ENCODE data around the gene TNKS2.
A peak's percentile ranks its signal among the peaks of the same experiment; 100 is the strongest.

Gene TNKS2

GRCh38 chr10:91901784-91902677, 103.8 kb downstream of the TNKS2 start:
- DNase-seq (ENCODE audit: low spot score) = no peak
- in situ Hi-C loops (cut with MboI; ENCODE audit: low sequenced_read_pairs, unreplicated experiment) = no loop called here
- TF ChIP-seq CTCF (IDR thresholded peaks at IDR 0.05; ENCODE audit: borderline replicate concordance, control extremely low read depth, extremely low read depth, insufficient read depth, missing control alignments) = no peak

GRCh38 chr10:91907033-91907594, 108.9 kb downstream of the TNKS2 start:
- in situ Hi-C loops (cut with MboI; ENCODE audit: low sequenced_read_pairs, unreplicated experiment) = no loop called here
- TF ChIP-seq CTCF (IDR thresholded peaks at IDR 0.05; ENCODE audit: borderline replicate concordance, control extremely low read depth, extremely low read depth, insufficient read depth, missing control alignments) = no peak
- no peak for DNase-seq (ENCODE audit: low spot score)

GRCh38 chr10:91907914-91908336, 109.7 kb downstream of the TNKS2 start:
- DNase-seq (ENCODE audit: low spot score) = no peak
- no peak for TF ChIP-seq CTCF (IDR thresholded peaks at IDR 0.05; ENCODE audit: borderline replicate concordance, control extremely low read depth, extremely low read depth, insufficient read depth, missing control alignments)
- in situ Hi-C loops (cut with MboI; ENCODE audit: low sequenced_read_pairs, unreplicated experiment) = no loop called here

GRCh38 chr10:91908337-91909116, 110.3 kb downstream of the TNKS2 start:
- in situ Hi-C loops (cut with MboI; ENCODE audit: low sequenced_read_pairs, unreplicated experiment) = no loop called here
- TF ChIP-seq CTCF (IDR thresholded peaks at IDR 0.05; ENCODE audit: borderline replicate concordance, control extremely low read depth, extremely low read depth, insufficient read depth, missing control alignments) = peak; percentile 72
- DNase-seq (ENCODE audit: low spot score) = peak; percentile 89

- no peak for TF ChIP-seq CTCF (IDR thresholded peaks at IDR 0.05; ENCODE audit: borderline replicate concordance, control extremely low read depth, extremely low read depth, insufficient read depth, missing control alignments)
- in situ Hi-C loops (cut with MboI; ENCODE audit: low sequenced_read_pairs, unreplicated experiment) = no loop called here
- DNase-seq (ENCODE audit: low spot score) = peak; percentile 35
Observed at GRCh38 chr10:91909117-91909677, 111.0 kb downstream of the TNKS2 start, which contains the start of gene FGFBP3. TSS of gene FGFBP3 (minus strand) at chr10:91909486. CDS start at chr10:91908969, 517 bp downstream.

GRCh38 chr10:91910467-91910866, 112.2 kb downstream of the TNKS2 start:
- DNase-seq (ENCODE audit: low spot score) = no peak
- in situ Hi-C loops (cut with MboI; ENCODE audit: low sequenced_read_pairs, unreplicated experiment) = no loop called here
- no peak for TF ChIP-seq CTCF (IDR thresholded peaks at IDR 0.05; ENCODE audit: borderline replicate concordance, control extremely low read depth, extremely low read depth, insufficient read depth, missing control alignments)

Measured in GM13976 (cell line).